Stimulated activated CD8-positive, alpha-beta memory T cell treated with anti-CD3 and anti-CD28 coated beads, Interleukin-2, amount 100 ng/mL, for 1 hour (primary cell): Measurements from ENCODE around the gene AS3MT.
A peak's percentile ranks its signal among the peaks of the same experiment; 100 is the strongest.
"Not testable (repeated sequence)": the region's sequence is repeated elsewhere in the genome, so short reads cannot be mapped to it uniquely, and the experiment has no call there.

Source experiments
- DNase-seq, 2 donors: peaks; one replicate each; pipeline ENCODE4 v3.0.0-alpha.2; 2020; ENCODE audit warnings: low read depth in 2 of 2

The AS3MT gene

DNA sequence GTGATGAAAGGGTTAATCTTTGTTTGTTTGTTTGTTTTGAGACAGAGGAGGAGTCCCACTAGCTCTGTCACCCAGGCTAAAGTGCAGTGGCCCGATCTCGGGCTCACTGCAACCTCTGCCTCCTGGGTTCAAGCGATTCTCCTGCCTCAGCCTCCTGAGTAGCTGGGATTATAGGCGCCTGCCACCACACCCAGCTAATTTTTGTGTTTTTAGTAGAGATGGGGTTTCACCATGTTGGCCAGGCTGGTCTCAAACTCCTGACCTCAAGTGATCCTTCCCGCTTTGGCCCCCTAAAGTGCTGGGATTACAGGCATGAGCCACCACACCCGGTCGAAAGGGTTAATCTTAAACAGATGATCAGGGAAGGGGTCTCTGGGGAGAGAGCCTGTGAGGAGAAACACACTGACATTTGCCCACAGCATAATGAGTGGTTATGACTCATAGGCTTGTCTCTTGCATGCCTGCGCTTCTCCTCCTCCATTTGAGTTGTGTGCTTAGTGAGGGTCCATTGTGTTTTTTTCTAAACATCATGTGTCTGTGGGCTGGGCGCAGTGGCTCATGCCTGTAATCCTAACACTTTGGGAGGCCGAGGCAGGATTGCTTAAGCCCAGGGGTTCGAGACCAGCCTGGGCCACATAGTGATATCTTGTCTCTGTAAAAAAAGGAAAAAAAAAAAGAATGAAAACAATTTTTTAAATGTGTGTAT lies 13.4 kb upstream of the AS3MT start:
- not testable (repeated sequence) for DNase-seq

DNA sequence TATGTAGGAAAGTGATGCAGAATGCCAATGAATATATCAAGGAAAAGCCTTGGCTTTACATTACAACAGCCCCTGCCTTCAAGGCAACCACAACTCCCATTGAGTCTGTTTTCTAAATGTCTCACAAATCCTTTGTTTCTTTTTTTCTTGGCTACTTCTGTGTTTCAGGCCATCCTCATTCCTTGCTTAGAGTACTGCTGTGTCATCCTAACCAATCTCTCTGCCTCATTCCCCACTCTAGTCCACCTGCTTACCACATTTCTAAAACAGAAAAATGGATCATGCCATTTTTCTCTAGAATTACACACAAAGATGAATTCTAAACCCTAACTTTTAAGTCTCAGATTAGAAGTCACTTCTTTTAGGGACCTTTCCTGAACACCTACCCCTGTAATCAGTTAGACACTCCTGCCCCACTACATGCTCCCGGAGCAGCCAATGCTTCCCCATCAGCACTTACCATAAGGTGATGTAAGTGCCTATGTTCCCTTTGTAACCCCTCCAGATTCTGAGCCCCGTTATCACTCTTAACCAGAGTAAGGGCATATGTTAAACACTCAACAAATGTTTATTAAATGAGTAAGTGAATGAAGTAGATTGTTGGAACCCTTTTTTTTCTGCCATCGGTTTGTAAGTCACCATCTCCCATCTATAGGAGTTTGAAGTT lies 12.4 kb upstream of the AS3MT start:
- no peak for DNase-seq

DNA sequence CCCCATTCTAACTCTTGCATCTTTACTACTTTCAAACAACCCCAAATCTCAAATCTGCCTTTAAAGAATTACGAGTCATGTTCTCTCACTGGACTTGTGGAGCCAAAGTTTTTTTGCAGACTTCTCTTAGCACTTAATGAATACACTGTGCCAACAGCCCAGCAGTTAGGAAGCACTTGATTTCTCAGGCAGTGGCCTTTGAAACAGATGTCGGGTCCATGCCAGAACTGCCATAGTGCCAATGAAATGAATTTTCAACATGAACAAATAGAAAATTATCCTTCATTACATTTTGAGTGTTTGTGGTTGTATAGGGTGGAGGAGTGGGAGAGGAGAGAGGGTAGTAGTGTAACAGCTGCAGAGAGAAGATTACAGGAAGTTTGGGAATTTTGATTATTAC lies 9.4 kb upstream of the AS3MT start:
- DNase-seq, result no peak

DNA sequence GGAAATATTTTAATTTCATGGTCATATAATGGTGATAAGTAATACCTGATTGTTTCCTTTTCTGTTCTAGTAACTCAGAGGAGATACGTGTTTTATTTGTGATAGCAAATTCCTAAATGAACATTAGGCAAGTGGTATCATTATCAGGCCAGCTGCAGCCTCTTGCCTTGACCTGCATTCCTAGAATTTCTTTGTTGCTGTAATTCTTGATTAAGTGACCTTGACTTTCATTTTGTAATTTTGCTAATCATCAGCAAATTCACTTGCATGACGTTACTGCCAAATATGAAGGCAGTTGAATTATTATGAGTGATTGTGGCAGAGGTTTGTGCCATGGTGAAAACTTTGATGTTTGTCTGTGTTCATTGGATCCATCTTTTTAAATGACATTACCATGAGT lies 5.6 kb upstream of the AS3MT start:
- no peak for DNase-seq

DNA sequence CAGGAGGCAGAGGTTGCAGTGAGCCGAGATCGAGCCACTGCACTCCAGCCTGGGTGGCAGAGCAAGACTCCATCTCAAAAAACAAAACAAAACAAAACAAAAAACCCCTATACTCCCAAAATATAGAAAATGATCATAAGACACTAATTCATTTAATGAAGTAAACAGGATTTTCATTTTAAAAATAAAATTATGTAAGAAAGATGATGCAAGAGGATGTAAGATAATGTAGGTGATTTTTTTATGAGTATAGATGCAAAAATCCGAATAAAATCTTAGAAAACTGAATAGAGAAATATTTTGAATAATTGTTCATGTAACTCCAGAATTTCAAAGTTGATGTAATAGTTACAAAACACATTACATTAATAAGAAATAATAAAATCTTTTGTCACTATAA lies 3.6 kb upstream of the AS3MT start:
- no peak for DNase-seq

DNA sequence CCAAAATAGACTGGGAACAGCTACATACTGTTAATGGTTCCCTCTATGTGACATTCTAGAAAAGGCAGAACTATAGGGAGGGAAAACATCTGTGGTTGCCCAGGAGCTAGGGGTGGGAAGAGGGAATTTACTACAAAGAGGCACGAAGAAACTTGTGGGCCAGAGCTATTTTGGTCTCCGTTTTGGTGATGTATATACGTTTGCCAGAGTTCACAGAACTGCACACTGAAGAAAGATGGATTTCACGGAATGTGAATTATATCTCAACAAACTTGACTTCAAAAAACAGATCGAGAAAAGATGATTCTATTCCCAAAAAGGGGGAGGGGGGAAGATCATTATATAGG lies 386 bp upstream of the AS3MT start:
- no peak for DNase-seq

DNA sequence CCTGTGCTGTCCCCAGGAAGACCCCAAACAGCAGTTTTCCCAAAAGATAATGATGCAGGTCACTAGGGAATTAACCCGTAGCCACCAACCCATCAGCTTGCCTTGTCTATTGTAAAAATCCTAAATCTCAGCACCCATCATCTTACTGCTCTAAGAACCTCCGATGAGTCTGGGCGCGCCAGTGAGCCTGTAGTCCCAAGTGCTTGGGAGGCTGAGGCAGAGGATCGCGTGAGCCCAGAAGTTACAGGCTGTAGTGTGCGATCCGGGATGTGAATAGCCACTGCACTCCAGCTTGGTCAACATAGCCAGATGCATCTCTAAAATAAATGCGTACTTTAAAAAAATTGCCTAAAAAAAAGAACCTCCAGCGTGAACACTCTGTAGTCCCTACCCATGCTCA lies 951 bp downstream of the AS3MT start:
- DNase-seq, result no peak

DNA sequence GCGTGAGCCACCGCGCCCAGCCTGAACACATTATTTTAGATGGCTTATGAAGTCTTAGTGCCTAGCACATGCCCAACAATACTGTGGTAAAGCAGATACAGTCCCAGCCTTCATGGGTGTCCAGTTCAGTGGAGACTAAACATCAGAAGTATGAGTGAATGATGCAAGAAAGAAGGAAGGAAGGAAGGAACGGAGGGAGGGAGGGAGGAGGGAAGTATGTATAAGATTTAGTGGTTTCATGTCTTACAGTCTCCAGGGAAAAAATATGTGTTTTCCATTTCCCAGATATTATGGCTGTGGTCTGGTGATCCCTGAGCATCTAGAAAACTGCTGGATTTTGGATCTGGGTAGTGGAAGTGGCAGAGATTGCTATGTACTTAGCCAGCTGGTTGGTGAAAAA lies 2.9 kb downstream of the AS3MT start:
- DNase-seq, result no peak

DNA sequence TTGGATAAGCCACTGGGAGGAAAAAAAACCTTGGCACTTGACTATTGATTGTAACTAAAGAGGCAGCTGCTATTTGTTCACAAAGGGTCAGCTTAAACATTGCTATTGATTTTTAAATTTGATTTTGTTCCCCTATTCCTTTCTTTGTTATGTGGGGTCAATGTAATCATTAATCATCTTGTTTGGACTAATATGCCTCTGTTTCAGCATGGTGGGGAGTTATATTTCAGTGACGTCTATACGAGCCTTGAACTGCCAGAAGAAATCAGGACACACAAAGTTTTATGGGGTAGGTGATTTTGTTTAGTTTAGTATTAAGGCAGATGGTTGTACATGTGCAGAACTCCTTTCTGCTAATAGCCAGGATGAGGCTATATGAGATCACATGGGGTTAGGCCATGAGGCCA lies 7.5 kb downstream of the AS3MT start:
- no peak for DNase-seq

DNA sequence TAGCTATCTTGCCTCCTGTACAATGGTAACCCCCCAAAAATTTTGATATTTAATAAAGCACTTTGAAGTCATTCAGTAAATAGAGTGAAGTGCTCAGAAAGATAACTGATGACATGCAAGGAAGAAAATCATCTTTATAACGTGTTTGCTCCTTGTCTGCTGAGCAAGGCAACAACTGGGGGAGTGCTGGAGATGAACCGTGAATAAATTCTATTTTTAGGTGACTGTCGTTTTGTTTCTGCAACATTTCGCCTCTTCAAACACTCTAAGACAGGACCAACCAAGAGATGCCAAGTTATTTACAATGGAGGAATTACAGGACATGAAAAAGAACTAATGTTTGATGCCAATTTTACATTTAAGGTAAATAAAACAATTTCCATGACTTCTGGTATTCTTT lies 9.4 kb downstream of the AS3MT start:
- no peak for DNase-seq

DNA sequence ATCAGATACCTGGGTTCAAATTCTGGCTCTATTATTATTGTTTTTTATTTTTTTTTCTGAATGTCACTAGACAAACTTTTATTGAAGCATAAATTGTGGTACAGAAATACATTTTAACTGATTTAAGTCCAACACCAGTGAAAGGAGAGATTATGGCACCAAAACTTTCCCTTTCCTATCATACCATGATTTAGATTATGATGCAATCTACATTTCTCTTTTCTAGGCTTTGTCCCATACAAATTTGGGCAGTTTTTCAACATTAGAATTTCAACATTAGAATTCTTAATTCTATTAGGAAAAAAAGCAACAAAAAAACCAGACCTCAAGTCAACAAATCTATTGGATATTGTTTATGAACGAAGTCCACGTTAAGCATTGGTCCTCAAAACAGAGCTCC lies 11.0 kb downstream of the AS3MT start:
- no peak for DNase-seq

DNA sequence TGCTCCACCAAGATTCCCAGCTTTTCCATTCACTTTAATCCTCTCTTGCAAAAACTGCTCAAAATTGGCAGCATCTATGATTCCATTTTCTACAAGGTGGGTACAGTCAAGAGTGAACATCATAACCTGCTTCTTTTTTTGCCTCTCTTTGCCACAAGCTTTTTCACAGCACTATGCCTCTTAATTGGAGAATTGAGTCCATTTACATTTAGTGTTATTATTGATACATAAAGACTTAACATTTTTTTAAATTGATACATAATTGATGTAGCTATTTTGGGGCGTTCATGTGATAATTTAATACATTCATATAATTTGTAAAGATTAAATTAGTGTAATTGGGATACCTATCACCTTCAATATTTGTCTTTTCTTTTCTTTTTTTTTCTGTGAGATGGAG lies 18.8 kb downstream of the AS3MT start:
- DNase-seq, result no peak

DNA sequence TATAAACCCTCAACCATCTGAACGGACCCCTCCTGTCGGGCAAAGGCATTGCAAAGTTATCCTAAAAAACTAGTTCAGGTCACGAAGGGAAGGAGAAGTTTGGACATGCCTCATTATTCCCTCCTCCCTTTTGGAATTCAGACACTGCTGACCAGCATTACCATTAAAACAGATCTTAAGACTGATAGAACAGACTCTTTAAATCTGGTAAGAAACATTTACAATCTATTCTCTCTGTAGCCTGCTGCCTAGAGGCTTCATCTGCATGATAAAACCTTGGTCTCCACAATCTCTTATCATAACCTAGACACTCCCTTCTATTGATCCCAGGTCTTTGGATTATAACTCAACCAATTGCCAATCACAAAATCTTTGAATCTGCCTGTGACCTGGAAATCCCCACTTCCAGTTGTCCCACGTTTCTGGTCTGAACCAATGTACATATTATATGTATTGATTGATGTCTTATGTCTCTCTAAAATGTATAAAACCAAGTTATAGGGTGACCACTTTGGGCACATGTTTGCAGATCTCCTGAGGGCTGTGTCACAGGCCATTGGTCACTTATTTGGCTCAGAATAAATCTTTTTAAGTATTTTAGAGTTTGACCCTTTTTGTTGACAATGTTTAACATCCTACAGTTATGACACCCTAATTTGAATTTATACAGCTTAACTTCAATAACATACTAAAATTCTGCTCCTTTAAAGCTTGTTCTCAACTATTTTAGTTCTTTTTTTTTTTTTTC lies 25.4 kb downstream of the AS3MT start:
- no peak for DNase-seq

DNA sequence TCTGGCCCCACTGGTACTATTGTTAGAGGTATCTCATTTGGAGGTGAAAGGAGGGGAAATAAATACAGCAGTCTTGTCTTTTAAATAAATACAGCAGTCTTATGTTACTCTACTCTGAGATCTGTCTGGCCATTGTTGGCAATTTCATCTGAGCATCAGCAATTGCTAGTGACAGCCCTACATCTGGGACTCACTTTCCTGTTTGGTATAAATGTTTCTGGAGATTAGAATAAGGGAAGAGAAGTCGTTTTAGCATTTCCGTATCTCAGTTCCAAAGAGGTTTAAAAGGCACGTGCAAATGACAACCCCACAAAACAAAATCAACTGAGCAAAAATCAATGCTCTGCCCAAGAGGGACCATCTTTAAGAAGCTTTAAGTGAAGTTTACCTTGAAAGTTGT lies 30.7 kb downstream of the AS3MT start:
- DNase-seq, result no peak

DNA sequence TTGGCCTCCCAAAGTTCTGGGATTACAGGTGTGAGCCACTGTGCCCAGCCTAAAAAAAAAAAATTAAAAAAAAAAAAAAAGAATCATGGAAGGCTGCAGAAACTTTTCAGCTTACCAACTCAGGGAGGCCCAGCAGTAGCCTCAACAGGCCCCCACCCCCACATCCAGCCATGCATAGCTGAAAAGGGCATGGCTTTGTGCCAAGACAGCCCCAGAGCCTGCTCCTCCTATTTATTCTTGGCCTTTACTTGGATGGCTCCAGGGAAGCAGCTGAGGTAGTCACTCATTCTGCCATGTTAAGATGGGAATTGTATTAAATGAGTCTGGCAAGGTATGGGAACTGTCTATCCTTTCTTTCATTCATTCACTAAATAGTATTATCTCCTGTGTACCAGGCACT lies 35.1 kb downstream of the AS3MT start:
- no peak for DNase-seq

DNA sequence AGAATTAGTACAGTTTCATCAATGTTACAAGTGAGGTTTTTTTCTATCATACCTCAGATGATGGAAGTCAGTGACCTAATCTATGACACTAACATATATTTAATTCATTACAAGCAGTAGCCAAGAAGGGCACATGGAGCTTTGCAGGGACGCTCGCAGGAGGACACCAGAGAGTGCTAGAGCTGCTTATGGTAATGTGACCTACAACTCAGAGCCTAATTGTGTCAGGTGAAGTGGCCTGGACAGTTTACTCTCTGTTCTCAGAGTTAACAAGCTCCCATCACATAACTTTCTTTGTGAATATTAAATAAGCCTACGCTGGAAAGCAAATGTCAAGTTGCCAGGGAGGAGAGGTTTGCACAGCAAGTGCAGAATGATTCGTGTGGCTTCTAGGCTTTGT lies 37.2 kb downstream of the AS3MT start:
- DNase-seq, result no peak

DNA sequence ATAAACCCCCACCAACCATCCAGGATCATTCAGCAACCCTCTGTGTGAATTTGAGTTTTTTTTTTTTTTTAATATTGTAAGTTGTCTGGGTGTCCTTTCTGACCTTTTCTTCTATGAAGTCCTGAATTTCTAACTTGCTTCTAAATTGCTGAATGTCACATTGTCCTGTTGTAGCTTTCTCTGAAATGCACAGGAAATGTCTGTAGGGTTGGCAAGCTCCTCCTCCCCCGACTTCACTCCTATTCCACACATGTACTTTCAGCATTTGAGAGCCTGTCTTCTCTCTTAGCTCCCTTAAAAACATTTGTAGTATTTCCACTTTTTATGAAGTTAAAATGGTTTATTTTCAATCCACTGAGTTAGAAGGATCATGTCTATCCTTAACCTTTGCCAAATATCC lies 45.5 kb downstream of the AS3MT start:
- DNase-seq, result no peak

DNA sequence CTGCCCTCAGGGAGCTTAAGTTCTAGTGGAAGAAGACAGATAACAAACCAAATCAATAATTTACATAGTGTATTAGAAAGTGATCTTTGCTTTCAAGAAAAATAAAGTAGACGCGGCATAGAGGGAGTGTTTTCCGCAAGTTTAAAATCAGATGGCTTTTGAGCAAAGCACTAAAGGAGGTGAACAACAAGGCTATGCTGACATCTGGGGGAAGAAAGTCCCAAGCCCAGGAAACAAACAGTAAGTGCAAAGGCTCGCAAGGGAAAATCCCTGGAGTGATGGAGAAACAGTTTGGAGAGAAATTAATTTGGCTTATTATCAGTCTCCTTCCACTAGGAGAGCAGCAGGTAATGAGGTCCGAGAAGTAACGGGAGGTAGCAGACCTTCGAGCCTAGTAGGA lies 46.9 kb downstream of the AS3MT start:
- no peak for DNase-seq

DNA sequence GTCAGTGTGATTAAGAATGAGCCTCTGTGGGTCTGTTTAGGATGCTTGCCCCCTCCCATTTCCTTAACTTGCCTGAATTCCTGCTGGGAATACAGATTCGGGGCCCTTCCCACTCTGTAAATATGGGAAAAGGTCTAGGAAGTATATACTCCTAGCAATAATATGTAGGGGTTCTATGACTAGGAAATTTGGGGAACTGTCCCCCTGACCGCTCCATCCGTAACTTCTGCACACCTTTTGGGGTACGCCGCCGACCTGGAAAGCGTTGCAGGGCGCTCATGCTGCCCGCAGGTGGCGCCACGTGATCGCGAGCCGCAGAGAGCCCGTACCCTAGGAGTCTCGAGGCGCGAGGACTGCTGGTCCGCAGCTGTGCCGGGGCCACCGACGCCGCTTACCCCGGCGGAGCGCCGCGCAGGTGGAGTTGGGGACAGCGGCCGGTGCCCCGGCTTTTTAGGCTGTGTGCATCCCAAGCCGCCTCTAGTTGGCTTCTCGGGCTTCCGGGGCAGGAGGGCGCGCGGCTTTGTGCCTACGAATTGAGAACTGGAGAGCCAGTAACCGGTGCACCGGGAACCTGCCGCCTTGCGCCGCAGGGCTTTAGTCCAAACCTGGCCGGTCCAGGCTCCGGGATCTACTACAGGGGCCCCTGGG lies 48.2 kb downstream of the AS3MT start:
- peak; percentile 60 to 70 for DNase-seq

DNA sequence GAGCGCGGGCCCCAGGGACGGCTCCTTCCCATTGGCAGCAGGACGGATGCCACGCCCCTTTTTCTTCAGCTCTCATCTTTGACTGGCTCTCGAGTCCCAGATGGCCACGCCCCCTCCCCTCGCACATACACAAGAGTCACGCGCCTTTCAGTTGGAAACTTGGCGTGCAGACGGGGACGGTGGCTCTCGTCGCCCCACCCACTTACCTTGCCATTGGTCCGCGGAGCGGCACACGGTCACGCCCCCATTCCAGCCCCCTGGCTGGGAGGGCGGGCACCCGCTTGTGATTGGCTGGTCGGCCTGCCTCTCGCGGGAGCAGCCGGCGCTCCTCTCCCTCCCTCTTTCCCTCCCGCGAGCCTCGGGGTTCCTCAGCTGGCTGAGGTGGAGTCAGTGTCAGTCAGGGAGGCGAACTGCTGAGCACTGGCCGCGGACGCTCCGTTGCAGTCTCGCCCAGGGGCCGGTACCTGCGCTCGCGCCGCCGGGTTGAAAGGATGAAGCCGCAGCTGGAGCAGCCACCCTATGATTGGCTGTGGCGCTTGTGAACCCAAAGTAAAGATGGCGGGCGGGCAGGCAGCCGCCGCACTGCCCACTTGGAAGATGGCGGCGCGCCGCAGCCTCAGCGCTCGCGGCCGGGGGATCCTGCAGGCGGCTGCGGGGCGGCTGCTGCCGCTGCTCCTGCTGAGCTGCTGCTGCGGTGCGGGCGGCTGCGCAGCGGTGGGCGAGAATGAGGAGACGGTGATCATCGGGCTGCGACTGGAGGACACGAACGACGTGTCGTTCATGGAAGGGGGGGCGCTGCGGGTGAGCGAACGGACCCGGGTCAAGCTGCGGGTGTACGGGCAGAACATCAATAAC lies 48.9 kb downstream of the AS3MT start, which contains the start of gene CNNM2:
Gene CNNM2, plus strand, starts transcription at position 333 of the 855 bp plus-strand sequence. Its CDS starts 187 bp downstream, at position 520.
- peak; percentile 97 to 99 for DNase-seq

DNA sequence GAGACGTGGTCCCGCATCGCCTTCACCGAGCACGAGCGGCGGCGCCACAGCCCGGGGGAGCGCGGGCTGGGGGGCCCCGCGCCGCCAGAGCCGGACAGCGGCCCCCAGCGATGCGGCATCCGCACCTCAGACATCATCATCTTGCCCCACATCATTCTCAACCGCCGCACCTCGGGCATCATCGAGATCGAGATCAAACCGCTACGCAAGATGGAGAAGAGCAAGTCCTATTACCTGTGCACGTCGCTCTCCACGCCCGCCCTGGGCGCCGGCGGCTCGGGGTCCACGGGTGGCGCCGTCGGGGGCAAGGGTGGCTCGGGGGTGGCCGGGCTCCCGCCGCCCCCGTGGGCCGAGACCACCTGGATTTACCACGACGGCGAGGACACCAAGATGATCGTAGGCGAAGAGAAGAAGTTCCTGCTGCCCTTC lies 49.6 kb downstream of the AS3MT start:
- no peak for DNase-seq
